A549 (cell line): ENCODE results near the gene CELF2. TPM values are rescaled to one million over a fixed set of nuclear protein-coding genes. Genes with fewer than 3 reads are reported as not detected.

Experiments
- ATAC-seq, 2 experiments: fragments of 200-7000 bp in 1 of 2; fragments of >200 bp in 1 of 2; cut with Nextera tagmentation in 1 of 2; cut with Tn5 transposase in 1 of 2; 3 replicates each; pipeline versions ENCODE4 v1.8.0 to v1.9.1; 2018 to 2020; ENCODE audit warnings: mild to moderate bottlenecking in 1 of 2, moderate library complexity in 1 of 2
- CTCF ChIA-PET: fragments of 300-600 bp; sonication (Branson Sonifier 250); formaldehyde crosslinking; extraction: SDS; loops from one replicate; lab custom pipeline; 2021; ENCODE audit warnings: antibody characterized with exemption, inconsistent platforms; lab: Yijun Ruan, JAX
- POLR2A ChIA-PET: fragments of 350-600 bp; formaldehyde crosslinking; extraction: SDS; loops from one replicate; lab custom pipeline; 2021; ENCODE audit warnings: antibody characterized with exemption, inconsistent platforms; lab: Yijun Ruan, JAX
- DNase-seq, 2 experiments: peaks; one replicate each; pipeline versions ENCODE4 v3.0.0 to v3.0.0-alpha.2; 2011 to 2016; ENCODE audit warnings: low read depth in 1 of 2, low spot score in 1 of 2
- FAIRE-seq: peaks from 2 replicates; lab custom pipeline; 2011; peaks lifted over from hg19 to GRCh38; lab: Jason Lieb, UNC
- H3K27ac ChIP-seq, 2 experiments: fragments of >200 bp; sonication (Bioruptor Twin); formaldehyde crosslinking; 3 replicates each; pipeline ENCODE4 v1.5.1; 2016 to 2017
- H3K4me1 ChIP-seq: fragments of >200 bp; sonication (Bioruptor Twin); formaldehyde crosslinking; 3 replicates; pipeline ENCODE4 v1.6.1; 2016
- H3K4me2 ChIP-seq: fragments of >200 bp; sonication (Bioruptor Twin); formaldehyde crosslinking; 3 replicates; pipeline ENCODE4 v1.6.1; 2016
- H3K4me3 ChIP-seq: fragments of >200 bp; sonication (Bioruptor Twin); formaldehyde crosslinking; 3 replicates; pipeline ENCODE4 v1.5.1; 2016
- H3K9me3 ChIP-seq: fragments of >200 bp; sonication (Bioruptor Twin); formaldehyde crosslinking; 3 replicates; pipeline ENCODE4 v1.6.1; 2016
- ATOH8 ChIP-seq: fragments of 250-450 bp; sonication (Bioruptor Pico); IDR thresholded peaks from 2 replicates; pipeline ENCODE4 v1.5.0; 2020; ENCODE audit warnings: low read depth, mild to moderate bottlenecking, moderate library complexity
- BCL3 ChIP-seq: fragments of >200 bp; sonication (Bioruptor Twin); formaldehyde crosslinking; IDR thresholded peaks from 3 replicates; pipeline ENCODE4 v1.6.1; 2016
- CBX8 ChIP-seq: fragments of 200-600 bp; sonication (generic); IDR thresholded peaks from 2 replicates; pipeline ENCODE4 v1.6.1; 2016
- CEBPB ChIP-seq, 2 experiments: fragments of >200 bp in 1 of 2; sonication (Bioruptor Twin) in 1 of 2; formaldehyde crosslinking in 1 of 2; IDR thresholded peaks; 2 replicates each; pipeline ENCODE4 v1.6.1; 2012 to 2016
- EHMT2 ChIP-seq: fragments of 200-600 bp; sonication (generic); IDR thresholded peaks from 2 replicates; pipeline ENCODE4 v1.6.1; 2016; ENCODE audit warnings: antibody characterized with exemption, low read depth, mild to moderate bottlenecking, moderate library complexity
- ELK1 ChIP-seq: fragments of 150-350 bp; IDR thresholded peaks from 2 replicates; pipeline ENCODE4 v1.6.1; 2014; ENCODE audit warnings: low read depth, mild to moderate bottlenecking, low read length
- EP300 ChIP-seq, 2 experiments: fragments of >200 bp; sonication (Bioruptor Twin); formaldehyde crosslinking; IDR thresholded peaks; 2 replicates in 1 of 2; 3 replicates in 1 of 2; pipeline ENCODE4 v1.6.1; 2016 to 2017
- FOSB ChIP-seq: fragments of 250-450 bp; sonication (Bioruptor Pico); IDR thresholded peaks from 2 replicates; pipeline ENCODE4 v1.5.0; 2020; ENCODE audit warnings: mild to moderate bottlenecking, moderate library complexity
- FOSL2 ChIP-seq, 2 experiments: fragments of 450-650 bp in 1 of 2; fragments of >200 bp in 1 of 2; sonication (Bioruptor Twin) in 1 of 2; formaldehyde crosslinking; IDR thresholded peaks; 2 replicates each; pipeline versions ENCODE4 v1.5.0 to v1.6.1; 2016 to 2020; ENCODE audit warnings: mild to moderate bottlenecking in 1 of 2, moderate library complexity in 1 of 2
- FOXS1 ChIP-seq: fragments of 250-450 bp; sonication (Bioruptor Pico); IDR thresholded peaks from 2 replicates; pipeline ENCODE4 v1.5.0; 2020; ENCODE audit warnings: mild to moderate bottlenecking, moderate library complexity
- GATA3 ChIP-seq: IDR thresholded peaks from 2 replicates; pipeline ENCODE4 v1.6.1; 2012; ENCODE audit warnings: borderline replicate concordance
- HDAC2 ChIP-seq: fragments of 200-600 bp; sonication (generic); IDR thresholded peaks from 2 replicates; pipeline ENCODE4 v1.6.1; 2016
- HOXA7 ChIP-seq: fragments of 250-450 bp; sonication (Bioruptor Pico); IDR thresholded peaks from 2 replicates; pipeline ENCODE4 v1.5.0; 2020; ENCODE audit warnings: mild to moderate bottlenecking, moderate library complexity
- HOXB13 ChIP-seq: fragments of 250-450 bp; sonication (Bioruptor Pico); IDR thresholded peaks from 2 replicates; pipeline ENCODE4 v1.5.0; 2020; ENCODE audit warnings: low read depth, mild to moderate bottlenecking, moderate library complexity
- JUN ChIP-seq, 2 experiments: fragments of >200 bp; sonication (Bioruptor Twin); formaldehyde crosslinking; IDR thresholded peaks; 2 replicates in 1 of 2; 3 replicates in 1 of 2; pipeline ENCODE4 v1.6.1; 2016 to 2017
- JUNB ChIP-seq: fragments of >200 bp; sonication (Bioruptor Twin); formaldehyde crosslinking; IDR thresholded peaks from 2 replicates; pipeline ENCODE4 v1.6.1; 2016
- KDM5A ChIP-seq: fragments of 200-600 bp; sonication (generic); IDR thresholded peaks from 2 replicates; pipeline ENCODE4 v1.6.1; 2016; ENCODE audit warnings: antibody characterized with exemption, mild to moderate bottlenecking
- MAFK ChIP-seq: fragments of 450-650 bp; IDR thresholded peaks from 2 replicates; pipeline ENCODE4 v1.6.1; 2014; ENCODE audit not compliant: partially characterized antibody
- NR3C1 ChIP-seq: fragments of >200 bp; sonication (Bioruptor Twin); formaldehyde crosslinking; IDR thresholded peaks from 3 replicates; pipeline ENCODE4 v1.6.1; 2017
- PHF8 ChIP-seq: fragments of 200-600 bp; sonication (generic); IDR thresholded peaks from 2 replicates; pipeline ENCODE4 v1.6.1; 2016; ENCODE audit warnings: low read depth, mild to moderate bottlenecking, antibody characterized with exemption, moderate library complexity, borderline replicate concordance
- POLR2AphosphoS2 ChIP-seq: conservative IDR thresholded peaks from 2 replicates; pipeline ENCODE4 v1.6.1; 2012; ENCODE audit warnings: low read length, improper control_type of control experiment, inconsistent platforms
- RAD21 ChIP-seq, 2 experiments: fragments of >200 bp in 1 of 2; sonication (Bioruptor Twin) in 1 of 2; formaldehyde crosslinking in 1 of 2; IDR thresholded peaks in 1 of 2; conservative IDR thresholded peaks in 1 of 2; 2 replicates in 1 of 2; 3 replicates in 1 of 2; pipeline ENCODE4 v1.6.1; 2012 to 2018; ENCODE audit warnings: inconsistent platforms in 1 of 2
- RCOR1 ChIP-seq: fragments of 150-350 bp; IDR thresholded peaks from 2 replicates; pipeline ENCODE4 v1.6.1; 2014; ENCODE audit warnings: antibody characterized with exemption, low read length, low read depth
- SMC3 ChIP-seq: fragments of >200 bp; sonication (Bioruptor Twin); formaldehyde crosslinking; IDR thresholded peaks from 3 replicates; pipeline ENCODE4 v1.6.1; 2018; ENCODE audit warnings: inconsistent platforms
- TFCP2L1 ChIP-seq: fragments of 250-450 bp; sonication (Bioruptor Pico); IDR thresholded peaks from 2 replicates; pipeline ENCODE4 v1.5.0; 2021; ENCODE audit warnings: mild to moderate bottlenecking
- ZC3H11A ChIP-seq: fragments of 450-650 bp; IDR thresholded peaks from 2 replicates; pipeline ENCODE4 v1.6.1; 2014; ENCODE audit warnings: antibody characterized with exemption, mild to moderate bottlenecking
- ZFP36 ChIP-seq: fragments of 450-650 bp; IDR thresholded peaks from 2 replicates; pipeline ENCODE4 v1.6.1; 2014; ENCODE audit warnings: borderline replicate concordance; ENCODE audit not compliant: partially characterized antibody
- ZSCAN20 ChIP-seq: fragments of 250-450 bp; sonication (Bioruptor Pico); IDR thresholded peaks from 2 replicates; pipeline ENCODE4 v1.8.0; 2022; ENCODE audit warnings: mild to moderate bottlenecking, moderate library complexity
- WGBS: methylation state at CpG from one replicate; pipeline ENCODE4 v1.1.6; 2017; ENCODE audit errors: missing lambda C conversion rate; 5-methylcytosine and 5-hydroxymethylcytosine counted together
- polyA plus RNA-seq, 4 experiments: library from polyadenylated mRNA; depleted of rRNA in 3 of 4; stranded (reverse); fragments of >200 nt; fragmentation: RNase III in 1 of 4; extraction: RNeasy Plus Mini Kit Qiagen cat#74134 plus additional on column Dnase treatment in 1 of 4; gene quantifications; 2 replicates in 3 of 4; 3 replicates in 1 of 4; pipeline ENCODE4 v1.2.3, GENCODE V29; 2011 to 2017

CELF2 gene
- polyA plus RNA-seq, 2 of the 4 experiments (the other 2 are of a cell fraction) = 0.01 to 0.03 TPM

- no peak for ATAC-seq
- H3K4me2 ChIP-seq = no peak overlapping the region
- H3K9me3 ChIP-seq = no peaks in the 10 kb centered on the region; the same call in 2 of the 3 replicates
- CTCF ChIA-PET = interaction anchor here (0.6 kb wide), 1 partner anchor 167 kb away, joined by 3 read pairs; no protein-coding TSS in a partner anchor
- TF ChIP-seq KDM5A (no peak), GATA3 (no peak), PHF8 (no peak), CBX8 (no peak), EHMT2 (no peak), ELK1 (no peak), JUN (IDR thresholded peaks at IDR 0.05) (no peak), ATOH8 (CRISPR knock-in tag) (no peak), EP300 (IDR thresholded peaks at IDR 0.05) (no peak), FOSL2 (IDR thresholded peaks at IDR 0.05) (no peak), FOSL2 (CRISPR knock-in tag; IDR thresholded peaks at IDR 0.05) (no peak), CEBPB (IDR thresholded peaks at IDR 0.05) (no peak)
- TF ChIP-seq, all 56 proteins: peak for 0
- FAIRE-seq = no peak
- Histone ChIP-seq H3K27ac (no peak overlapping the region), H3K4me3 (no peak overlapping the region), H3K4me1 (no peaks in the 10 kb centered on the region)
- POLR2A ChIA-PET = no interaction called here
- DNase-seq = no peak
- 11% methylated on average over 3 of the region's 3 CpGs for WGBS
These were observed 78.8 kb downstream of the CELF2 start for GRCh38 chr10:11096422-11096821.

GRCh38 chr10:11097686-11098085 lies 80.0 kb downstream of the CELF2 start:
- no peak overlapping the region for H3K4me3 ChIP-seq
- H3K27ac ChIP-seq = no peak overlapping the region
- no peak for FAIRE-seq
- TF ChIP-seq ZSCAN20 (CRISPR knock-in tag) (no peak), BCL3 (no peak), HOXA7 (no peak), EHMT2 (no peak), FOSB (CRISPR knock-in tag) (no peak), RAD21 (conservative IDR thresholded peaks at IDR 0.05 in 1 of 2, IDR thresholded peaks at IDR 0.05 in 1 of 2) (no peak), TFCP2L1 (CRISPR knock-in tag) (no peak), CEBPB (IDR thresholded peaks at IDR 0.05) (no peak), MAFK (no peak), ZC3H11A (no peak), RCOR1 (no peak), FOXS1 (CRISPR knock-in tag) (no peak)
- TF ChIP-seq, all 56 proteins: peak for 0
- ATAC-seq = no peak
- POLR2A ChIA-PET = no interaction called here
- CTCF ChIA-PET = interaction anchor here (1.0 kb wide), 1 partner anchor 21 kb away, joined by 3 read pairs; no protein-coding TSS in a partner anchor
- Histone ChIP-seq H3K4me2 (no peak overlapping the region), H3K9me3 (no peaks in the 10 kb centered on the region; the same call in 2 of the 3 replicates), H3K4me1 (no peaks in the 10 kb centered on the region)
- no peak for DNase-seq
- 13% methylated on average over 3 of the region's 3 CpGs for WGBS

GRCh38 chr10:11098666-11099065 lies 81.0 kb downstream of the CELF2 start:
- H3K9me3 ChIP-seq = no peaks in the 10 kb centered on the region; the same call in 2 of the 3 replicates
- no peak for DNase-seq
- no peak for TF ChIP-seq ZC3H11A
- TF ChIP-seq ZFP36 = no peak
- no peak for TF ChIP-seq FOXS1 (CRISPR knock-in tag)
- no peak for TF ChIP-seq SMC3
- no peak for TF ChIP-seq POLR2AphosphoS2
- no peak for TF ChIP-seq JUNB
- no peak for TF ChIP-seq BCL3
- TF ChIP-seq TFCP2L1 (CRISPR knock-in tag) = no peak
- no peak for TF ChIP-seq HOXB13 (CRISPR knock-in tag)
- no peak for TF ChIP-seq KDM5A
- TF ChIP-seq NR3C1 = no peak
- no peak for TF ChIP-seq HDAC2
- no peak overlapping the region for H3K4me2 ChIP-seq
- ChIA-PET POLR2A (interaction anchor here (0.5 kb wide), 1 partner anchor 513 kb away, joined by 3 read pairs; no protein-coding TSS in a partner anchor), CTCF (interaction anchor here (1.0 kb wide), 1 partner anchor 22 kb away, joined by 3 read pairs; no protein-coding TSS in a partner anchor)
- no peak overlapping the region for H3K27ac ChIP-seq
- no peak for ATAC-seq
- WGBS = 25% methylated on average over 10 of the region's 10 CpGs
- no peak for FAIRE-seq
- no peak overlapping the region for H3K4me3 ChIP-seq
- H3K4me1 ChIP-seq = no peaks in the 10 kb centered on the region
